Activated CD8-positive, alpha-beta T cell treated with anti-CD3 and anti-CD28 coated beads for 36 hours (primary cell): ENCODE results near the gene IL32. TPM values are rescaled to one million over a fixed set of nuclear protein-coding genes. Genes with fewer than 3 reads are reported as not detected.

Experiments used
- ATAC-seq: fragments of 200-7000 bp; cut with Tn5 transposase; one replicate; pipeline ENCODE4 v1.10.0; 2021; ENCODE audit warnings: mild to moderate bottlenecking, moderate library complexity
- CTCF ChIA-PET: fragments of 350-600 bp; sonication (Branson Sonifier 250); formaldehyde crosslinking; loops from one replicate; lab custom pipeline; 2021; ENCODE audit warnings: antibody characterized with exemption; lab: Charles Lee
- POLR2A ChIA-PET: fragments of 350-600 bp; sonication (Branson Sonifier 250); formaldehyde crosslinking; loops from one replicate; lab custom pipeline; 2021; ENCODE audit warnings: antibody characterized with exemption; lab: Charles Lee
- DNase-seq: peaks from one replicate; pipeline ENCODE4 v3.0.0-alpha.2; 2020
- H3K27ac Mint-ChIP-seq: one replicate; pipeline ENCODE4 v1.8.0; 2021; ENCODE audit warnings: mild to moderate bottlenecking, mixed read lengths
- H3K27me3 Mint-ChIP-seq: one replicate; pipeline ENCODE4 v1.8.0; 2021; ENCODE audit warnings: mixed read lengths
- H3K36me3 Mint-ChIP-seq: one replicate; pipeline ENCODE4 v1.8.0; 2021; ENCODE audit warnings: low read depth, mixed read lengths
- H3K4me1 Mint-ChIP-seq: one replicate; pipeline ENCODE4 v1.8.0; 2021; ENCODE audit warnings: low read depth, mixed read lengths
- H3K4me3 Mint-ChIP-seq: one replicate; pipeline ENCODE4 v1.8.0; 2021; ENCODE audit warnings: mild to moderate bottlenecking, moderate library complexity, mixed read lengths
- H3K9me3 Mint-ChIP-seq: one replicate; pipeline ENCODE4 v1.8.0; 2021; ENCODE audit warnings: mixed read lengths
- intact Hi-C: fragments of 100-400 bp; cut with micrococcal nuclease; formaldehyde crosslinking; loops from one replicate; pipeline ENCODE4 v1.10.0; 2022
- total RNA-seq, 2 experiments: library from RNA; stranded (reverse); gene quantifications; one replicate each; pipeline ENCODE4 v1.2.3, GENCODE V29; 2021
- TF ChIP-seq, protein P1 (sequence below): fragments of 200-600 bp; IDR thresholded peaks from one replicate; pipeline ENCODE4 v1.8.0; 2022; ENCODE audit warnings: antibody characterized with exemption, mild to moderate bottlenecking

Gene IL32, protein sequence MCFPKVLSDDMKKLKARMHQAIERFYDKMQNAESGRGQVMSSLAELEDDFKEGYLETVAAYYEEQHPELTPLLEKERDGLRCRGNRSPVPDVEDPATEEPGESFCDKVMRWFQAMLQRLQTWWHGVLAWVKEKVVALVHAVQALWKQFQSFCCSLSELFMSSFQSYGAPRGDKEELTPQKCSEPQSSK
- total RNA-seq: 100 to 1,000 TPM; 971 to 974 TPM

DNA sequence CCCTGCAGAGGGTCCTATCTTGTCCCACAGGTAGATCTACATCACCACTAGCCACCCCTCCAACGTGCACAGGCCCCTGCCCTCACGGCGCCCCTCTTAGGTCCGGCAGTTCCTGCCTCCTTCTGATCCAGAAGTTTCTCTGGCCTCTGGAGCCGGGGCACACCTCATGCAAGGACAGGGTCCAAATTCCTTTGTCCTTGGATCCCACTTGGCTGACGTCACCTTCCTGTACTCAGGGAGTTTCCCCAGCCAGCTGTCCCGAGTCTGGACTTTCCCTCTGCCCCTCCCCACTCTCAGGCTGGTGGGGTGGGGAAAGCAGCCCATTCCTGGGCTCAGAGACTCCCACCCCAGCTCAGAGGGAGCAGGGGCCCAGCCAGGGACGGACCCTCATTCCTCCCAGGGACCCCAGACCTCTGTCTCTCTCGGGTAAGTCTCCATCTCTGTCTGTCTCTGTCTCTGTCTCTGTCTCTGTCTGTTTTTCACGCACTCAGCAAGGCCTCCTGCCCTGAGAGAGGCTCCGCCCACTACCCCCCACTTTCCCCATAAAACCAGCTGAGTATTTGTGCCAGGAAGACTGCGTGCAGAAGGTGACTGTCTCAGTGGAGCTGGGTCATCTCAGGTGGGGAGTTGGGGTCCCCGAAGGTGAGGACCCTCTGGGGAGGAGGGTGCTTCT is at the start of gene IL32:
TSS of gene IL32 (plus strand) at position 572 of the 673 bp plus-strand sequence. CDS start 172 bp downstream, outside the sequence.
- TF ChIP-seq, protein P1, sequence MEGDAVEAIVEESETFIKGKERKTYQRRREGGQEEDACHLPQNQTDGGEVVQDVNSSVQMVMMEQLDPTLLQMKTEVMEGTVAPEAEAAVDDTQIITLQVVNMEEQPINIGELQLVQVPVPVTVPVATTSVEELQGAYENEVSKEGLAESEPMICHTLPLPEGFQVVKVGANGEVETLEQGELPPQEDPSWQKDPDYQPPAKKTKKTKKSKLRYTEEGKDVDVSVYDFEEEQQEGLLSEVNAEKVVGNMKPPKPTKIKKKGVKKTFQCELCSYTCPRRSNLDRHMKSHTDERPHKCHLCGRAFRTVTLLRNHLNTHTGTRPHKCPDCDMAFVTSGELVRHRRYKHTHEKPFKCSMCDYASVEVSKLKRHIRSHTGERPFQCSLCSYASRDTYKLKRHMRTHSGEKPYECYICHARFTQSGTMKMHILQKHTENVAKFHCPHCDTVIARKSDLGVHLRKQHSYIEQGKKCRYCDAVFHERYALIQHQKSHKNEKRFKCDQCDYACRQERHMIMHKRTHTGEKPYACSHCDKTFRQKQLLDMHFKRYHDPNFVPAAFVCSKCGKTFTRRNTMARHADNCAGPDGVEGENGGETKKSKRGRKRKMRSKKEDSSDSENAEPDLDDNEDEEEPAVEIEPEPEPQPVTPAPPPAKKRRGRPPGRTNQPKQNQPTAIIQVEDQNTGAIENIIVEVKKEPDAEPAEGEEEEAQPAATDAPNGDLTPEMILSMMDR: no peak
- ATAC-seq (peak; percentile 55), DNase-seq (peak; percentile 77)
- Mint-ChIP-seq H3K27me3 (no peaks in the 10 kb centered on the region), H3K4me3 (peak within 1 kb of the TSS; percentile 97), H3K36me3 (peaks cover 45% of the 10 kb centered on the region), H3K4me1 (peaks cover 55% of the 10 kb centered on the region), H3K9me3 (no peaks in the 10 kb centered on the region), H3K27ac (peak within 1 kb of the TSS; percentile 99)
- intact Hi-C loops: no loop called here
- CTCF ChIA-PET: interaction anchor here (0.6 to 14.0 kb wide), 6 partner anchors 10 to 103 kb away, joined by 3 to 288 read pairs (median 3); no protein-coding TSS in a partner anchor
- POLR2A ChIA-PET: interaction anchor here (0.9 to 4.0 kb wide), 10 partner anchors 11 to 107 kb away, joined by 3 to 49 read pairs (median 5); partner anchors contain the start of gene ZNF213

DNA sequence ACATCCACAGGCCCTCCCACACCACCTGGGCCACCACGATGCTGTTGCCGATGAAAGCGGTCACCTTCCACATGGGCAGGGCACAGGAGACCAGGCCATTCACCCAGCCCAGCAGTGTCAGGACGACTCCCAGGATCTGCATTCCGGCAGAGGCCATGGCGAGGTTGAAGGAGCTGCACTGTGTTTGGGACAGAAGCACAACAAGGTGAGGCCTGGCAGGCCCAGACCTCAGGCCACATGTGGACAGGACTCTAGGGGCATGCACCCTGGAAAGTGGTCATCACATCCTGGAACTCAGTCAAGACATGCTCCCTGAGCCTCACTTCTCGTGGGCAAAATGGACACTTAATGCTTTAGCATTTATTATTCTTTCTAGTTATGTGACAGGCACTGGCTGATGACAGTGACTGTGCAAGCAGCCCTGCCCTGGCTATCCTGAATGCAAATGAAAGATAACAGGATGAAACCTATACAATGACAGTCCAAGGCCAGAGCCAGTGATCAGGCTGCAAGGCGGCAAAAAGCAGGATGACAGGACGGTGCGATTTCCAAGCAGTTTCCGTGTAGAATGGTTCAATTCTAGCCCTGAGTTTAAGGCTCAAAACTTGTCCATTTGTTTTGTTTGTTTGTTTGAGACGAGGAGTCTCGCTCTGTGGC is 49.4 kb upstream of the IL32 start:
- H3K4me3 Mint-ChIP-seq: no peak overlapping the region
- DNase-seq: no peak
- H3K4me1 Mint-ChIP-seq: peaks cover 13% of the 10 kb centered on the region
- ChIA-PET POLR2A (no interaction called here), CTCF (interaction anchor here (10.5 kb wide), 1 partner anchor 15 kb away, joined by 135 read pairs; no protein-coding TSS in a partner anchor)
- no peaks in the 10 kb centered on the region for H3K9me3 Mint-ChIP-seq
- intact Hi-C loops: no loop called here
- no peak for ATAC-seq
- TF ChIP-seq, protein P1: no peak
- peaks cover 13% of the 10 kb centered on the region for H3K27me3 Mint-ChIP-seq
- no peaks in the 10 kb centered on the region for H3K36me3 Mint-ChIP-seq
- no peak overlapping the region for H3K27ac Mint-ChIP-seq

DNA sequence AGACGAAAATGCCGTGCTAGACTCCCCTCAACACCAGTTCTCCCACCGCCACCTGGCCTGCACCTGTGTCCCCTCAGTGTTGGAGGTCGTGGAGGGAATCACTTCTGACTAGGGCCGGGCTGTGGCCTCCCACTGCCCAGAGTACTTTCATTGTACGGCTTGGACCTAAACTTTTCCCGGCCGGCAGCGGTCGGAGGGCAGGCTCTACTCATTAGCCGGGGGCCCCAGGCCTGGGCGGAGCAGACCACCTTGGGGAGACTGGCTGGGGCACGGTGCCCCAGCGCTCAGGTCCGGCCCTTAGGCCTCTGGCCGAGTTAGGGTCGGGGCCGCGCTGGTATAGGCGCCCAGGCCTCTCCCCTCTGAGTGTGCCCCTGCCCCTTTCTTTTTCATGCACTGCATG is 48.1 kb upstream of the IL32 start:
- ChIA-PET POLR2A (no interaction called here), CTCF (interaction anchor here (10.5 kb wide), 1 partner anchor 14 kb away, joined by 135 read pairs; no protein-coding TSS in a partner anchor)
- intact Hi-C loops: no loop called here
- Mint-ChIP-seq H3K4me1 (peaks cover 25% of the 10 kb centered on the region), H3K27ac (no peak overlapping the region), H3K36me3 (no peaks in the 10 kb centered on the region), H3K4me3 (no peak overlapping the region), H3K9me3 (no peaks in the 10 kb centered on the region), H3K27me3 (peaks cover 10% of the 10 kb centered on the region)
- ATAC-seq: no peak
- TF ChIP-seq, protein P1: no peak
- no peak for DNase-seq

DNA sequence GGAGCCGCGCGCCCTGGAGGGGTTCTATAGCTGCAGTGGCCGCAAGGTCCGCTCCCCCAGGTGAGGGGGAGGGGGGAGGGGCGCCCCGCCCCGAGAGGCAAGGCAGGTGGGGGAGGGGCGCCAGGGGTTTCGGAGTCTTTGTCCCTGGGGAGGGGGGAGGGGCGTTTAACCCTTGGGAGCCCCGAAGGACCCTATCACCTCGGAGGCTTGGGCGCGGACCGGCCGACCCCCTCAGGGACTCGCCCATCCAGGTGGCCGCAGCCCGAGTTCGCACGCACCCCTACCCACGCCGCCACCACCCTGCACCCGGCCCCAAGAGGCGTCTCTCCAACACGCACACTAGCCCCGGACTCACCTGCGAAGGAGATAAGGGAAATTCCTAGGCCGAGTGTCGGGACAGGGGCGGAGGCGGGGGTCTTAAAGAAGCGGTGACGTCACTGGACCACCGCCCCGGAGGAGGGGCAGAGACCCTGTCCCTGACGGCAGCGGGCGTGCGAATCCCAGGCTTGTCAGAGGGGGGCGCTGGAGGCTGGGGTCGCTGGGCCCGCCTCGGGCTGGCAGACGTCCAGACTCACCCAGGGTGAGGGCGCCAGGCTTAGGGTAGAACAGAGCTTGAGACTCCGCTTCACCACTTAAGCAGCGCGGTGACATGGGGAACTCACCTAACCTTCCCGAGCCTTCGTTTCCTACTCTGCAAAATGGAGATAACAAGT is 47.5 kb upstream of the IL32 start, which contains the start of gene CLDN6:
TSS of gene CLDN6 (minus strand) at position 390 of the 713 bp plus-strand sequence. CDS start 2,162 bp downstream, outside the sequence.
- no peak within 1 kb of the TSS for H3K4me3 Mint-ChIP-seq

More for the DNA sequence above, 47.5 kb upstream of the IL32 start, which contains the start of gene CLDN6:
- peaks cover 31% of the 10 kb centered on the region for H3K4me1 Mint-ChIP-seq
- ChIA-PET CTCF (interaction anchor here (1.0 to 10.5 kb wide), 4 partner anchors 8 to 16 kb away, joined by 3 to 135 read pairs (median 30); no protein-coding TSS in a partner anchor), POLR2A (interaction anchor here (0.9 kb wide), 1 partner anchor 165 kb away, joined by 3 read pairs; no protein-coding TSS in a partner anchor)
- ATAC-seq: no peak
- intact Hi-C loops: no loop called here
- no peaks in the 10 kb centered on the region for H3K9me3 Mint-ChIP-seq
- no peaks in the 10 kb centered on the region for H3K36me3 Mint-ChIP-seq
- TF ChIP-seq, protein P1: peak; percentile 57
- H3K27ac Mint-ChIP-seq: no peak within 1 kb of the TSS
- DNase-seq: peak; percentile 69
- H3K27me3 Mint-ChIP-seq: peaks cover 6% of the 10 kb centered on the region
